HepG2 (cell line): ENCODE data around the gene GASK1A. TPM values are rescaled to one million over a fixed set of nuclear protein-coding genes. Genes with fewer than 3 reads are reported as not detected.

Experiments used
- ATAC-seq: fragments of 200-7000 bp; cut with Tn5 transposase; 3 replicates; pipeline ENCODE4 v1.9.1; 2020; ENCODE audit warnings: mild to moderate bottlenecking, moderate library complexity
- BruUV-seq: library from RNA; stranded (reverse); fragments of 400-500 nt; replicated peaks from 2 replicates; lab custom pipeline; 2021; lab: Mats Ljungman, UMichigan
- CTCF ChIA-PET: fragments of 300-600 bp; formaldehyde crosslinking; extraction: SDS; loops from one replicate; lab custom pipeline; 2021; ENCODE audit warnings: low total read pairs, inconsistent platforms, low intra/inter-chr PET ratio; lab: Yijun Ruan, JAX
- POLR2A ChIA-PET: fragments of 350-600 bp; sonication (Branson Sonifier 250); formaldehyde crosslinking; loops from one replicate; lab custom pipeline; 2020; ENCODE audit warnings: antibody characterized with exemption, inconsistent platforms; lab: Yijun Ruan, JAX
- DNase-seq: peaks from one replicate; pipeline ENCODE4 v3.0.0-alpha.2; 2015; ENCODE audit warnings: low spot score
- FAIRE-seq: peaks from 3 replicates; lab custom pipeline; 2011; peaks lifted over from hg19 to GRCh38; lab: Jason Lieb, UNC
- H2AFZ ChIP-seq: one replicate; pipeline ENCODE4 v1.6.1; 2011; ENCODE audit warnings: low read length, inconsistent platforms
- H3K27ac ChIP-seq: fragments of 300-600 bp; 3 replicates; pipeline ENCODE4 v1.8.0; 2011; ENCODE audit warnings: mixed run types, mild to moderate bottlenecking, mixed read lengths, low read length, inconsistent platforms; ENCODE audit not compliant: insufficient read depth; ENCODE audit errors: extremely low read length
- H3K27me3 ChIP-seq, 2 experiments: fragments of 200-600 bp in 1 of 2; 2 replicates in 1 of 2; 3 replicates in 1 of 2; pipeline versions ENCODE4 v1.6.0 to v1.8.0; 2011; ENCODE audit warnings: low read length in 2 of 2, mild to moderate bottlenecking in 2 of 2, moderate library complexity in 2 of 2, inconsistent platforms in 1 of 2; ENCODE audit not compliant: insufficient read depth in 2 of 2, control insufficient read depth in 1 of 2
- H3K36me3 ChIP-seq, 2 experiments: fragments of 200-600 bp in 1 of 2; replicated peaks in 1 of 2; 2 replicates in 1 of 2; 3 replicates in 1 of 2; pipeline versions ENCODE4 v1.5.1 to v1.8.0; 2011; ENCODE audit warnings: low read length in 2 of 2, inconsistent platforms in 1 of 2; ENCODE audit not compliant: insufficient read depth in 2 of 2, control insufficient read depth in 1 of 2
- H3K4me1 ChIP-seq: 2 replicates; pipeline ENCODE4 v1.5.1; 2012; ENCODE audit warnings: low read length, inconsistent platforms; ENCODE audit not compliant: insufficient read depth
- H3K4me2 ChIP-seq: 2 replicates; pipeline ENCODE4 v1.6.0; 2011; ENCODE audit warnings: low read depth, low read length, inconsistent platforms
- H3K4me3 ChIP-seq, 3 experiments: fragments of 200-600 bp in 1 of 3; sonication (generic), shearing (Covaris generic) in 1 of 3; replicated peaks in 1 of 3; 2 replicates each; pipeline ENCODE4 v1.5.1; 2011 to 2016; ENCODE audit warnings: low read length in 3 of 3, inconsistent platforms in 2 of 3, low read depth in 2 of 3, mild to moderate bottlenecking in 2 of 3, control low read depth in 1 of 3, mixed read lengths in 1 of 3; ENCODE audit not compliant: insufficient read depth in 1 of 3
- H3K79me2 ChIP-seq: one replicate; pipeline ENCODE4 v1.6.1; 2011; ENCODE audit warnings: low read length, inconsistent platforms; ENCODE audit not compliant: insufficient read depth
- H3K9ac ChIP-seq: 2 replicates; pipeline ENCODE4 v1.6.0; 2011; ENCODE audit warnings: mild to moderate bottlenecking, low read depth, low read length, inconsistent platforms; ENCODE audit not compliant: insufficient read depth
- H3K9me3 ChIP-seq: 2 replicates; pipeline ENCODE4 v1.5.1; 2012; ENCODE audit warnings: mild to moderate bottlenecking, low read length
- H4K20me1 ChIP-seq: 2 replicates; pipeline ENCODE4 v1.6.0; 2011; ENCODE audit warnings: inconsistent platforms, mild to moderate bottlenecking, low read length, moderate library complexity; ENCODE audit not compliant: insufficient read depth
- LCORL ChIP-seq, 2 experiments: fragments of 450-650 bp in 1 of 2; sonication (generic) in 1 of 2; formaldehyde crosslinking in 1 of 2; IDR thresholded peaks; 2 replicates each; pipeline versions ENCODE4 v1.5.0 to v1.6.1; 2017 to 2020; ENCODE audit warnings: antibody characterized with exemption in 1 of 2, missing genetic modification reagents in 1 of 2
- SP5 ChIP-seq: IDR thresholded peaks from 2 replicates; pipeline ENCODE4 v1.6.1; 2016; ENCODE audit warnings: low read depth, borderline replicate concordance
- TBX2 ChIP-seq: sonication (generic); formaldehyde crosslinking; IDR thresholded peaks from 2 replicates; pipeline ENCODE4 v1.5.0; 2020; ENCODE audit warnings: missing genetic modification reagents, mild to moderate bottlenecking, borderline replicate concordance
- ZNF552 ChIP-seq: sonication (generic); formaldehyde crosslinking; IDR thresholded peaks from 2 replicates; pipeline ENCODE4 v1.9.0; 2022; ENCODE audit warnings: missing genetic modification reagents, mild to moderate bottlenecking, borderline replicate concordance
- ZNF841 ChIP-seq: sonication (generic); formaldehyde crosslinking; IDR thresholded peaks from 2 replicates; pipeline ENCODE4 v1.8.1; 2023; ENCODE audit warnings: missing genetic modification reagents, borderline replicate concordance
- ZSCAN31 ChIP-seq: sonication (generic); formaldehyde crosslinking; IDR thresholded peaks from 2 replicates; pipeline ENCODE4 v1.5.0; 2020; ENCODE audit warnings: low read depth, mild to moderate bottlenecking, missing genetic modification reagents
- WGBS: methylation state at CpG from one replicate; pipeline ENCODE4 v1.1.6; 2017; ENCODE audit warnings: low lambda C conversion rate; 5-methylcytosine and 5-hydroxymethylcytosine counted together
- in situ Hi-C: cut with HindIII; loops from 2 replicates; pipeline ENCODE4 v1.10.0; 2017; ENCODE audit warnings: low pct_unique_long_range_greater_than_20kb; ENCODE audit not compliant: extremely low pct_ligation_motif_present
- intact Hi-C: fragments of 100-400 bp; cut with micrococcal nuclease; formaldehyde crosslinking; loops from one replicate; pipeline ENCODE4 v1.10.0; 2022; ENCODE audit not compliant: unreplicated experiment
- polyA plus RNA-seq, 8 experiments: library from polyadenylated mRNA; depleted of rRNA in 3 of 8; stranded (reverse) in 7 of 8; unstranded in 1 of 8; fragments of >200 nt; fragmentation: Illumina TruSeq in 4 of 8; extraction: Trizol in 4 of 8; gene quantifications; 2 replicates each; pipeline versions ENCODE4 v1.2.1 to v1.2.3, GENCODE V29; 2011 to 2016; ENCODE audit warnings: low read depth in 4 of 8, missing spikeins in 1 of 8, mixed read lengths in 1 of 8; ENCODE audit not compliant: insufficient read depth in 1 of 8
- total RNA-seq, 5 experiments: library from RNA; depleted of rRNA; stranded (reverse); fragments of >200 nt; fragmentation: Illumina TruSeq; extraction: Trizol; gene quantifications; 2 replicates each; pipeline ENCODE4 v1.2.3, GENCODE V29; 2016; ENCODE audit warnings: low read depth in 1 of 5
- TF ChIP-seq, protein P1 (sequence below): sonication (generic); formaldehyde crosslinking; IDR thresholded peaks from 2 replicates; pipeline ENCODE4 v1.9.0; 2022; ENCODE audit warnings: missing genetic modification reagents, mild to moderate bottlenecking, borderline replicate concordance

GASK1A gene
- total and polyA plus RNA-seq, 2 of the 13 experiments (the other 11 are each of a cell fraction or from before 2014, with no cell fraction given) = not detected

DNA sequence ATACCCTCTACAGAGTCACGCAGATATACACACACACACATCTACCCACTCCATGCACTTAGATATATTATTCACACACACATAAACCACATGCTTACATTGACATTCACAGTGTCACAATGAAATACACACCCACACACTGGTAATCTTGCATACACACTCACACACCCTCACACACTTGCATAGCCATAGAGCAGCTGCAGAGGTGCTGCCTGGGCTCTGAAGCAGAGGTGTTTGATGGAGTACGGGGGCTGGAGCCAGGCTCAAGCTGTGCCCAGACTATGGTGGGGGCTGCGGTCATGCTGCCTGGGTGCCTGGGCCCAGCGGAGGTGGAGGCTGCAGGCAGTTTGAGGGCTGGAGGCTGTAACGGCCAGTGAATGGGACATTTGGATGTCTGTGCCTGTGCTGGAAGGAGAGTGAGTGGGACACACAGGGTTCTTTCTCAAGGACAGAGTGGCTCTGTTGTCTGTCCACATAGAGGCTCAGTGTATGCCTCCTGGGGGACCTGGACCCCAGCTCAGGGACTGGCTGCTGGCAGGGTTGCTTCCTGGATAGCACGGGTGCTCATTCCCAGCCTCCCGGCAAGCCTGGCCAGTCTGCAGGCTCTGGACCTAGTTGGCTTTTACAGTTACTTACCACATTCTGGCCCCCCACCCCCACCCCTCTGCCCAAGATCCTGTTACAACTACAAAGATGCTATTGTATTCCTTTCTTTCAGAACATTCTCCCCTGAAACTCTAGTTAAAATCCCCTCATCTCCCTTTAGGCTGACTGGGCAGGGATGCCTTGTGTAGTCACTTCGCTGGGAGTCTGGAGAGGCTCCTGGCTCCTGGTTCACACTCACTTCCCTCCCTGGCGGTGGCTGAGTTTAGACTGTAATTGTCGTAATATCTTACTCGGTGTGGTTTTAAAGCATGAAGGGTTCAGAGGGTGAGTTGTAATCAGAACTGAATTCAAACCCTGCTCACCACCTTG, 12.5 kb downstream of the GASK1A start:
- no peak overlapping the region for H3K4me3 ChIP-seq
- H3K27ac ChIP-seq = no peak overlapping the region
- CTCF ChIA-PET = no interaction called here
- WGBS = 45% methylated on average over 8 of the region's 11 CpGs
- no peaks in the 10 kb centered on the region for H3K36me3 ChIP-seq
- BruUV-seq = no TSS peak
- FAIRE-seq (no peak), DNase-seq (no peak), ATAC-seq (no peak)
- no peaks in the 10 kb centered on the region for H4K20me1 ChIP-seq
- no peaks in the 10 kb centered on the region for H3K4me1 ChIP-seq
- H3K9me3 ChIP-seq = no peaks in the 10 kb centered on the region
- peaks cover 3 to 17% of the 10 kb centered on the region in 2 experiments; a peak in 4 of 5 replicates for H3K27me3 ChIP-seq
- no peak overlapping the region for H3K9ac ChIP-seq
- in situ Hi-C loops (no loop called here), intact Hi-C loops (no loop called here)
- H2AFZ ChIP-seq = no peak overlapping the region
- TF ChIP-seq ZSCAN31 (CRISPR knock-in tag) (no peak), ZNF841 (CRISPR knock-in tag) (no peak), SP5 (CRISPR knock-in tag) (no peak), TBX2 (CRISPR knock-in tag) (no peak)
- TF ChIP-seq, all 625 proteins: peak for 0
- H3K4me2 ChIP-seq = no peak overlapping the region
- no peaks in the 10 kb centered on the region for H3K79me2 ChIP-seq
- POLR2A ChIA-PET = no interaction called here

DNA sequence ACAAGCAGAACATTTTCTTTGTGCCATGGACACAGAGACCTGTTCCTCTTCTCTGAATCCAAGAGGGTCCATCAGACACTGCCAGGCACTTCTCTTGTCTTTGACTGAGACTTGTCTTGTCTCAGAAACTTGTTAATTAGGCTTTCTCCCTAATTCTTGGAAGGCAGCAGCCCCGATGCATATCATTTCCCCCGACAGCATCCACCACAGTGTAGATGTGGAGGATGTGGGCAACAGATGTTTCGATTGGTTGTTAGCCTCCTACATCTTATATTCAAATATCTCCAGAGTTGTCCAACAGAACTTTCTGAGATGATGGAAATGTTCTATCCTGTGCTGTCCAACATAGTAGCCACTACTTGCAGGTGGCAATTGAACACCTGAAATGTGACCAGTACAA, 15.5 kb downstream of the GASK1A start:
- Histone ChIP-seq H3K27ac (no peak overlapping the region), H2AFZ (no peak overlapping the region), H3K9me3 (no peaks in the 10 kb centered on the region), H3K4me2 (no peak overlapping the region), H4K20me1 (no peaks in the 10 kb centered on the region), H3K9ac (no peak overlapping the region), H3K4me1 (no peaks in the 10 kb centered on the region), H3K36me3 (no peaks in the 10 kb centered on the region), H3K4me3 (no peak overlapping the region), H3K27me3 (peaks cover 5 to 17% of the 10 kb centered on the region in 2 experiments; a peak in 4 of 5 replicates), H3K79me2 (no peaks in the 10 kb centered on the region)
- WGBS = 0% methylated on average over 3 of the region's 3 CpGs
- intact Hi-C loops (no loop called here), in situ Hi-C loops (no loop called here)
- ChIA-PET POLR2A (no interaction called here), CTCF (no interaction called here)
- ATAC-seq (no peak), DNase-seq (no peak), FAIRE-seq (no peak)
- no TSS peak for BruUV-seq
- TF ChIP-seq LCORL (IDR thresholded peaks at IDR 0.05) (no peak), LCORL (CRISPR knock-in tag; IDR thresholded peaks at IDR 0.05) (no peak), ZNF552 (CRISPR knock-in tag) (no peak)
- TF ChIP-seq, protein P1, sequence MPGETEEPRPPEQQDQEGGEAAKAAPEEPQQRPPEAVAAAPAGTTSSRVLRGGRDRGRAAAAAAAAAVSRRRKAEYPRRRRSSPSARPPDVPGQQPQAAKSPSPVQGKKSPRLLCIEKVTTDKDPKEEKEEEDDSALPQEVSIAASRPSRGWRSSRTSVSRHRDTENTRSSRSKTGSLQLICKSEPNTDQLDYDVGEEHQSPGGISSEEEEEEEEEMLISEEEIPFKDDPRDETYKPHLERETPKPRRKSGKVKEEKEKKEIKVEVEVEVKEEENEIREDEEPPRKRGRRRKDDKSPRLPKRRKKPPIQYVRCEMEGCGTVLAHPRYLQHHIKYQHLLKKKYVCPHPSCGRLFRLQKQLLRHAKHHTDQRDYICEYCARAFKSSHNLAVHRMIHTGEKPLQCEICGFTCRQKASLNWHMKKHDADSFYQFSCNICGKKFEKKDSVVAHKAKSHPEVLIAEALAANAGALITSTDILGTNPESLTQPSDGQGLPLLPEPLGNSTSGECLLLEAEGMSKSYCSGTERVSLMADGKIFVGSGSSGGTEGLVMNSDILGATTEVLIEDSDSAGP (CRISPR knock-in tag) = no peak
